ENCODE data around the gene TAS2R39.

TAS2R39 gene

DNA sequence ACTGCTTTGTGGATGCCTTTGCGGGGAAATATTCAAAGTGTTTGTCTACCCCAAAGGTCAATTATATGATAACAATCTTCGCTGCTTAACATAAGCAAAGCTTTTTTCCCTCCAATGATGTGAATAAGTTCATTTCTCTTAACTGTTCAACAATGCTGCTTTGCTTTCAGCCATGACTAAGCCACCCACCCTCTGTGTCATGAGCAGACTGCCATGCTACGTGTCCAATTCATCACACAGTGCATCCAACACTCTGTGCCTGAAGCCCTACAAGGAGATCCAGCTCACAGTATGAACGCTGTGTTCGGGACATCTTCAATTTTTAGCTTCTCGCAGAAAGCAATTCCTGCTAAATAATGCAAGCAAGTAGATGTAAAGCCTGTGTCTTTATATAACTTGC is 32.9 kb downstream of the TAS2R39 start:
- no peak for DNase-seq (ENCODE audit: low read depth, low spot score)

DNA sequence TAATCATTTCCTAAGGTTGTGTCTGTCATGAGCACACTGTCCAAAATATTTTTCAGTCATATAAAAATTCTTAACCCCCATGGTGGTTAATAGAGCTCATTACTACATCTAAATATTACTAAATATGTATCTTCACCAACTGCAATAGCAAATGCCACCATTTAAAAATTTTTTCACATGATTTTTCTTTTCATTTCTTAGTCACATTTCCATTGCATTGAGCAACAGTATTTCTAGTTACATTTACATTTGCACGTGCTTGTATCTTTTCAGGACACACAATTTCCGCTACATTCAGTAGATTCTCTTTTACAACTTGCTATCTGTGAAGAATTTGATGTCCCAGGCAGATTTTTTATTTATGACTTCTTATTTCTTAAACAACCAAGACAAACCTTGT is 33.5 kb downstream of the TAS2R39 start:
- no peak for DNase-seq (ENCODE audit: low read depth, low spot score)

DNA sequence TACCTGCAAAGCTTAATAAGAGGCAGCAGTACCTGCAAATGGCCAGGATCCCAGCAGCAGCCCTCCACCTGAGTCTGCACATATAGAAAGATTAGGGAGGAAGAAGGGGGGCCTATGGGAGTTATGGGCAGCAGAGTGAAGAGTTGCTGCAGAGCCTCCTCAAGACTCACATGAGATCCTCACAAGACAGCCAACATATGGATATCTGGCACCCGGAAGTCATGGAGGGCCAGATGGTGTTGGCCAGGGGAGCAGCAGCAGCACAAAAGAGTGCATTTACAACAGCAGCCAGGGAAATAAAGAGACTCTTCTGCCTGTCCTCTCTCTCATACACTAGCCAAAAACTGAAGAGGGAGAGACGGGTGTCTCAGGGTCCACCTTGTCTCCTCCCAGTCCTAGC is 34.6 kb downstream of the TAS2R39 start:
- DNase-seq (ENCODE audit: low read depth, low spot score), result no peak

DNA sequence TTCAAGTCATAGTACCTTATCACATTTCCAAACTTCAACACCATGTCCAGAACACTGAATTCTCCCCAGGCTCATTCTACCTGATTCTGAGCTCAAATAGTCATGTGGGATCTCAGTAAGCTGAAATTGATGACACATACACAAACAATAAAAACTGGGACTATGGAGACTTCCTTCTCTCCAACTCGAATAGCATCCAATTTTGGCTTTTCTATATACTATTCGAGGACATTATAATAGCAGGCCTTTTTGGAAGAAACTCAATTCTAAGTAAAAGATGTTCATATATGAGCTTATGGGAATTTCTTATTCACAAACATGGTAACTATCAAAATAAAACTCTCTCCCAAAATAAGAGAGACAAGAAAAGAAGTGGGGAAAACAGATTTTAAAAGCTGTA is 38.1 kb downstream of the TAS2R39 start:
- DNase-seq (ENCODE audit: low read depth, low spot score), result no peak

DNA sequence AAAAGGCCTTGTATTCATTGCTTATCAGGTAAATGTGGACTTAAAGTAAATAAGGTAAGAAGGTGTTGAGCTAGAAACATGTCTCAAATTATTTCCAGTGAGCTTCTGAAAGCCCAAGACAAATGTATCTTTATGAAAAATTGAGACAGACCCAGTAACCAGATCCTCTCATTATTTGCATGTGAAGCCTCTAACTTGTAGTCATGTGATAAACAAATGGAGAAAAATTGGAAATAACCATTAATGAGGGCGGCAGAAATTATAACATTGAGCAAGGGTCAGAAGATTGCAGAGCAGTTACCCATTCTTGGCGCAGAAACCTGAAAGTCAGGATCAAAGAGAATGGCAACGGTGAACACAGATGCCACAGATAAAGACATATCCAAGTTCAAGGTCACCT is 38.5 kb downstream of the TAS2R39 start, which contains the start of gene TAS2R40:
Gene TAS2R40 (plus strand): TSS at position 301 of the 400 bp plus-strand sequence. CDS start 42 bp downstream, at position 343.
- DNase-seq (ENCODE audit: low read depth, low spot score), result no peak

DNA sequence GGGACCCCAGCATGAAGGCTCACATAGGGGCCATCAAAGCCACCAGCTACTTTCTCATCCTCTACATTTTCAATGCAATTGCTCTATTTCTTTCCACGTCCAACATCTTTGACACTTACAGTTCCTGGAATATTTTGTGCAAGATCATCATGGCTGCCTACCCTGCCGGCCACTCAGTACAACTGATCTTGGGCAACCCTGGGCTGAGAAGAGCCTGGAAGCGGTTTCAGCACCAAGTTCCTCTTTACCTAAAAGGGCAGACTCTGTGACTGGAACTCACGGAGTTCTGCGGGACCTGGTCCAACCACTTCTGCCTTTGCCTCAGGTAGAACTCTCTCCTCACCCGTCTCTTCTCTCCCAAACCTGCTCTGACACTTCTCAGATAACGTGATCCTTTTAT is 39.6 kb downstream of the TAS2R39 start:
- DNase-seq (ENCODE audit: low read depth, low spot score), result no peak

DNA sequence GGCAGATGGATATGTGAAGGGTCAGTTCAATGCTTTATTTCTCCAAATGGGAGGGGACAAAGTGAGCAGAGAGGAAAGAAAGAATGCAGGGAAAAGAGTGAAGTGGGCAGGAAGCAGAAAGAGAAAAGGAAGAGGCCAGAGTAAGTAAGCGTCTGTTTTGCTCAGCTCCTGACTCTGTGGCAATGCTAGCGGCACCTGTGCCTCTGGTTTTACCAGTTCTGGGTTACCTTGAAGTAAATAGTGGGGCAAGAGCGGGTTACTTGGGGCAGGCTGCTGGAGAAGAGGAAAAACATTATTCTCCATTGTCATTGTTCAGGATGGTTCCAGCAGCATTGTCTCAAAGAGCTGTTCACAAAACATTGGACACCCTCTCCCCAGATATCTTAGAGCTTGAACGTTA is 40.6 kb downstream of the TAS2R39 start:
- DNase-seq (ENCODE audit: low read depth, low spot score), result peak; percentile 24

DNA sequence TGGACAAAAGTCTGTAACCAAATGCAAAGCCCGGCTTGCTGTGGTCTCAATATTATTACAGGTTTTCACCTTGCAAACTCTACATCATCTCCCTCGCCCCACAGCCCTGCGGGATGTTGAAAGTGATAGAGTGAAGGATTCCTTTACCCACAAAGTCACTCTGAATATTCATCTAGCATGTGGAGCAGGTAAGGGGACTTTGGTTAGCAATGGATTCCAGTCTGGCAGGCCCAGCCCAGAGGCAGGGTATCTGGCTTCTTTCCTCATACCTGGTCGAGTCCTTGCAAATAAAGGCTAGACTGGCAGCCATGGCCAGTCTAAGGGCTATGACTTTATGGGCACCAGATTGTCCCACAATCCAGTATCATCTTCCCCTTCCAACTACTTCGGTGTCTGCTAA is 41.8 kb downstream of the TAS2R39 start:
- peak; percentile 17 for DNase-seq (ENCODE audit: low read depth, low spot score)

DNA sequence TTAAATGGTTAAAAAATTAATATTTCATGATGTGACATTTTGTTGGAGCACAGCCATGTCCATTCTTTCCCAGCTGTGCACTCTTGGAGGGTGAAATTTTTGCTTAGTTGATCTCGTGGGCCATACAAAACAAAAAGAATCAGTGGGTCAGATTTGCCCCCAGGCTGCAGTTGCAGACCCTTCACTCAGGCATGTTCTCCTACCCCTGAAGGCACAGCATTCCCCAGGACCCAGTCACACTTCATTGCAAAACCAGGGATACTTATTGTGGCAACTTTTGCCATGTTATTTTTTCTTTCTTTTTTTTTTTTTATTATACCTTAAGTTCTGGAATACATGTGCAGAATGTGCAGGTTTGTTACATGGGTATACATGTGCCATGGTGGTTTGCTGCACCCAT is 44.6 kb downstream of the TAS2R39 start:
- peak; percentile 58 for DNase-seq (ENCODE audit: low read depth, low spot score)

DNA sequence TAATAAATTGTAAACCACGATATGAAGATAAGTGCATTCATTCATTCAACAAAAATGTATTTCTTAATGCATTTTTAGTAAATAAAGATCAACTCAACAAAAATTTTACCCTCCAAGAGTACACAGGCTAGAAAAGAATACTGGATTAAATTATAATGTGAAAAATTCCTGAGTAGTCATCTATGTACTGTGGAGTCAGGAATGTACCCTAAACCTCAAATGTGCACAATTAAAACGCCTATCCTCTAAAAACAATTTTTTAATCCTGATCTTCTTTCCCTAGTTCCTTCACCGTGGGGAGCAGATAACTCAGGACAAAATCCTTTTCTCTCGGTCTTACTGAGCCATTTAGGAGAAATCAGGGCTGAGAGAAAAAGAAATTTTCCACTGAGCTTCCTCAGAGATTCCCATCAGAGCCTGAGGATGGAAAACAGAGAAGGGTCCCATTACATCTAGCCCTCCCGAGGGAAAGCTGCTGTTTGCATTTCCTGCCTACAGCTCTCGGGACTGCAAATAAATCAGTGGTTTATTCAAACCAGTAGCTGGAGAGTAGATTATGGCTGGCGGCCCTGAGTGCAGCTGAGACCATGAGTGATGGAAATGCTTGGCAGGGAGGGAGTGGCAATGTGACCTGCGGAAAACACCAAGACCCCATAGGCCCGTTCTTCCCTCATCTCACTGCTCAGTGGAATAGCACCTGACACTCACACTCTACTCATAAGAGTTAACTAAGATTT is 46.0 kb downstream of the TAS2R39 start:
- DNase-seq (ENCODE audit: low read depth, low spot score), result peak; percentile 48

DNA sequence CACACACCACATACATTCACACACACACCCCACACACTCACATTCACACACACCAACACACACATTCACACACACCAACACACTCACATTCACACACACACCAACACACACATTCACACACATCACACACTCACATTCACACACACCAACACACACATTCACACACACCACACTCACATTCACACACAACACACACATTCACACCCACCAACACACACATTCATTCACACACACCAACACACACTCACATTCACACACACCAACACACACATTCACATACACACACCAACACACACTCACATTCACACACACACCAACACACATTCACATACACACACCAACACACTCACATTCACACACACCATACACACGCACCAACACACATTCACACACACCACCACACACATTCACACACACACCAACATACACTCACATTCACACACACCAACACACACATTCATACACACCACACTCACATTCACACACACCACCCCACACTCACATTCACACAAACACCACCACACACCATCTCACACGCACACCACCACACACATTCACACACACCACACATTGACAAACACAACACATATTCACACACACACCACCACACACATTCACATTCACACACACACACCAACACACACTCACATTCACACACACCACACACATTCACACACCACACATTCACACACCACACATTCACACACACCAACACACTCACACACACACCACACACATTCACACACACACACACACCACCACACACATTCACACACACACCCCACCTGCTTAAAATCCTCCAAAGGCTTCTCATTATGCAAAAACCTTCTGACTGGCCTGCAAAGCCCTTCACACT is 47.6 kb downstream of the TAS2R39 start:
- no peak for DNase-seq (ENCODE audit: low read depth, low spot score)
